Activated CD4-positive, alpha-beta T cell treated with anti-CD3 and anti-CD28 coated beads, Interleukin-2, amount 50 U/mL, for 24 hours (primary cell): ENCODE data around the gene MAS1L.

ENCODE experiments used
- DNase-seq, 2 donors: peaks; one replicate each; pipeline ENCODE4 v3.0.0-alpha.2; 2020; ENCODE audit warnings: low read depth in 1 of 2, low spot score in 1 of 2

The MAS1L gene

GRCh38 chr6:29510746-29511300, 23.1 kb upstream of the MAS1L start:
- DNase-seq = no peak

- no peak for DNase-seq
These were observed 22.4 kb upstream of the MAS1L start for GRCh38 chr6:29510202-29510601.

- DNase-seq = no peak
These were observed 22.0 kb upstream of the MAS1L start for GRCh38 chr6:29509711-29510110.

- DNase-seq = no peak
These were observed 21.5 kb upstream of the MAS1L start for GRCh38 chr6:29509239-29509638.

- no peak for DNase-seq
These were observed 19.6 kb upstream of the MAS1L start for GRCh38 chr6:29507319-29507718.

- no peak for DNase-seq
These were observed 18.8 kb upstream of the MAS1L start for GRCh38 chr6:29506446-29507067.

- DNase-seq = no peak
These were observed 18.1 kb upstream of the MAS1L start for GRCh38 chr6:29505808-29506207.

GRCh38 chr6:29504961-29505360, 17.2 kb upstream of the MAS1L start:
- no peak for DNase-seq

- DNase-seq = no peak
These were observed 14.8 kb upstream of the MAS1L start for GRCh38 chr6:29502597-29502996.

- no peak for DNase-seq
These were observed 14.4 kb upstream of the MAS1L start for GRCh38 chr6:29502181-29502580.

GRCh38 chr6:29501106-29501505, 13.3 kb upstream of the MAS1L start:
- no peak for DNase-seq

GRCh38 chr6:29500594-29500993, 12.8 kb upstream of the MAS1L start:
- DNase-seq = no peak

GRCh38 chr6:29499704-29500103, 11.9 kb upstream of the MAS1L start:
- no peak for DNase-seq

GRCh38 chr6:29496961-29497360, 9.2 kb upstream of the MAS1L start:
- no peak for DNase-seq

- no peak for DNase-seq
These were observed 7.8 kb upstream of the MAS1L start for GRCh38 chr6:29495571-29495970.

- DNase-seq = no peak
These were observed 6.4 kb upstream of the MAS1L start for GRCh38 chr6:29494131-29494530.

- DNase-seq = no peak
These were observed 5.5 kb upstream of the MAS1L start for GRCh38 chr6:29493261-29493660.

GRCh38 chr6:29491574-29491973, 3.8 kb upstream of the MAS1L start:
- DNase-seq = no peak

- no peak for DNase-seq
These were observed 2.8 kb upstream of the MAS1L start for GRCh38 chr6:29490552-29490951.

GRCh38 chr6:29490055-29490454, 2.3 kb upstream of the MAS1L start:
- no peak for DNase-seq

GRCh38 chr6:29489286-29489685, 1.5 kb upstream of the MAS1L start:
- no peak for DNase-seq

- no peak for DNase-seq
These were observed 1.1 kb upstream of the MAS1L start for GRCh38 chr6:29488874-29489273.

GRCh38 chr6:29487131-29487530, 625 bp downstream of the MAS1L start:
- DNase-seq = no peak
